Neural progenitor cell (in vitro differentiated cells): Measurements from ENCODE around the gene PPP2R3C. TPM values are rescaled to one million over a fixed set of nuclear protein-coding genes. Genes with fewer than 3 reads are reported as not detected.
A peak's percentile ranks its signal among the peaks of the same experiment; 100 is the strongest.

Experiments used
- DNase-seq: peaks from one replicate; pipeline ENCODE4 v3.0.0-alpha.2; 2016; ENCODE audit warnings: low spot score
- H2AFZ ChIP-seq: fragments of 200-600 bp; sonication (generic); replicated peaks from 2 replicates; pipeline ENCODE4 v1.6.1; 2016; ENCODE audit warnings: antibody characterized with exemption
- H3F3A ChIP-seq: fragments of 200-600 bp; sonication (generic); 2 replicates; pipeline ENCODE4 v1.6.1; 2016; ENCODE audit warnings: antibody characterized with exemption, low read depth
- H3K27ac ChIP-seq: fragments of 200-600 bp; sonication (generic); 2 replicates; pipeline ENCODE4 v1.5.1; 2016; ENCODE audit warnings: mild to moderate bottlenecking
- H3K27me3 ChIP-seq: fragments of 200-600 bp; sonication (generic); 2 replicates; pipeline ENCODE4 v1.6.1; 2016; ENCODE audit warnings: mild to moderate bottlenecking, moderate library complexity
- H3K36me3 ChIP-seq: fragments of 200-600 bp; sonication (generic); 2 replicates; pipeline ENCODE4 v1.5.1; 2016
- H3K4me1 ChIP-seq: fragments of 200-600 bp; sonication (generic); 2 replicates; pipeline ENCODE4 v1.6.1; 2016; ENCODE audit warnings: mixed run types
- H3K4me2 ChIP-seq: fragments of 200-600 bp; sonication (generic); 2 replicates; pipeline ENCODE4 v1.6.1; 2016
- H3K4me3 ChIP-seq: fragments of 200-600 bp; sonication (generic); 2 replicates; pipeline ENCODE4 v1.5.1; 2016
- H3K79me2 ChIP-seq: fragments of 200-600 bp; sonication (generic); 2 replicates; pipeline ENCODE4 v1.6.1; 2016; ENCODE audit warnings: low read depth
- H3K9ac ChIP-seq: fragments of 200-600 bp; sonication (generic); 2 replicates; pipeline ENCODE4 v1.6.1; 2016
- H3K9me3 ChIP-seq: fragments of 200-600 bp; sonication (generic); 2 replicates; pipeline ENCODE4 v1.5.1; 2016; ENCODE audit warnings: low read depth
- H4K20me1 ChIP-seq: fragments of 200-600 bp; sonication (generic); 2 replicates; pipeline ENCODE4 v1.6.1; 2016; ENCODE audit warnings: low read depth
- H3K27ac Mint-ChIP-seq: 3 replicates; pipeline ENCODE4 v1.8.0; 2021; ENCODE audit warnings: mixed read lengths
- H3K27me3 Mint-ChIP-seq: 2 replicates; pipeline ENCODE4 v1.8.0; 2022; ENCODE audit warnings: low read depth, mild to moderate bottlenecking, inconsistent platforms, moderate library complexity, mixed read lengths; ENCODE audit not compliant: insufficient read depth
- H3K36me3 Mint-ChIP-seq: 3 replicates; pipeline ENCODE4 v1.8.0; 2021; ENCODE audit warnings: mixed read lengths
- H3K4me1 Mint-ChIP-seq: 3 replicates; pipeline ENCODE4 v1.8.0; 2021; ENCODE audit warnings: mixed read lengths
- H3K4me3 Mint-ChIP-seq: 3 replicates; pipeline ENCODE4 v1.8.0; 2021; ENCODE audit warnings: mild to moderate bottlenecking, moderate library complexity, mixed read lengths
- H3K9me3 Mint-ChIP-seq: 3 replicates; pipeline ENCODE4 v1.8.0; 2020; ENCODE audit warnings: mixed read lengths
- EZH2 ChIP-seq: fragments of 200-600 bp; sonication (generic); IDR thresholded peaks from 2 replicates; pipeline ENCODE4 v1.6.1; 2017; ENCODE audit warnings: antibody characterized with exemption, mild to moderate bottlenecking, moderate library complexity
- EZH2phosphoT487 ChIP-seq: fragments of 200-600 bp; sonication (generic); IDR thresholded peaks from 2 replicates; pipeline ENCODE4 v1.6.1; 2017; ENCODE audit warnings: antibody characterized with exemption
- total RNA-seq: library from RNA; depleted of rRNA; stranded (reverse); fragments of >200 nt; gene quantifications from 2 replicates; pipeline ENCODE4 v1.2.3, GENCODE V29; 2015; ENCODE audit warnings: low replicate concordance
- TF ChIP-seq, protein P1 (sequence below): fragments of 200-600 bp; sonication (generic); IDR thresholded peaks from 2 replicates; pipeline ENCODE4 v1.5.1; 2017; ENCODE audit warnings: antibody characterized with exemption, mild to moderate bottlenecking

Gene PPP2R3C
- total RNA-seq, 1 donor from 2014 or later, result 67.4 TPM

DNA sequence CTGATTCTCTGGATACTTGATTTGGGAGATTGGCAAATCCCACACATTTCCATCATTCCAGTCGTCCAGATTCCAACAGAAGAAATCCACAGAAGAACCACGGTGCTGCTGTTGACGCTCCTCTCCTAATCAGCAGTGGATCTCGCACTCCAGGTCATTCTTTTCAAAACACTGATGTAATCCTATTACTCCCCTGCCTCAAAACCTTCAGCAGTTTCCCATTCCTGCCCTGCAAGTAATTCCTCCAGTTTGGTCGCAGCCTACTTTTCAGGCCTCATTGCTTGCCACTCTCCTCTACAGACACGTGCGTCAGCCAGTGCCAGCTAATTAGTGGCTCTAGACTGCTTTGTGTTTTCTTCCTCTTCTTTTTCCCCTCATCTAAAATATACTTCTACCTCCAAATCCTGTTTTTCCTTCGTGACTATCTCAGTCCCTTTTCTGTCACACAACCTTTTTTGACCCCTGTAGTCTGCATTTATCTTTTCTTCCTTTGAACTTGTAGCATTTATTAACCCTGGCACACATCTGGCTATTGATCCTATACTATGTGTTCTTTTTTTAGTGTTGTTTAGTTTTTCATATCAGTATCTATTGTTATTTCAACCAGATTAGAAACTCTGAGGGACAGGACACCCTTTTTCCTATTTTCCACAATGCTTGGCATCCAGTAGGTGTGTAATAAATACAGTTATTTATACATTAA lies 37.3 kb upstream of the PPP2R3C start:
- no peak overlapping the region for H3K4me3 ChIP-seq
- H4K20me1 ChIP-seq, result no peaks in the 10 kb centered on the region
- Mint-ChIP-seq H3K36me3 (peaks cover 6% of the 10 kb centered on the region), H3K4me1 (peaks cover 13% of the 10 kb centered on the region), H3K27ac (peak overlapping the region; percentile 3), H3K4me3 (peak overlapping the region; percentile 25), H3K9me3 (no peaks in the 10 kb centered on the region), H3K27me3 (no peaks in the 10 kb centered on the region)
- H3K36me3 ChIP-seq, result no peaks in the 10 kb centered on the region
- no peak overlapping the region for H3K9ac ChIP-seq
- H2AFZ ChIP-seq, result no peak overlapping the region
- peaks cover 14% of the 10 kb centered on the region for H3K4me1 ChIP-seq
- TF ChIP-seq EZH2 (no peak), EZH2phosphoT487 (no peak)
- TF ChIP-seq, protein P1, sequence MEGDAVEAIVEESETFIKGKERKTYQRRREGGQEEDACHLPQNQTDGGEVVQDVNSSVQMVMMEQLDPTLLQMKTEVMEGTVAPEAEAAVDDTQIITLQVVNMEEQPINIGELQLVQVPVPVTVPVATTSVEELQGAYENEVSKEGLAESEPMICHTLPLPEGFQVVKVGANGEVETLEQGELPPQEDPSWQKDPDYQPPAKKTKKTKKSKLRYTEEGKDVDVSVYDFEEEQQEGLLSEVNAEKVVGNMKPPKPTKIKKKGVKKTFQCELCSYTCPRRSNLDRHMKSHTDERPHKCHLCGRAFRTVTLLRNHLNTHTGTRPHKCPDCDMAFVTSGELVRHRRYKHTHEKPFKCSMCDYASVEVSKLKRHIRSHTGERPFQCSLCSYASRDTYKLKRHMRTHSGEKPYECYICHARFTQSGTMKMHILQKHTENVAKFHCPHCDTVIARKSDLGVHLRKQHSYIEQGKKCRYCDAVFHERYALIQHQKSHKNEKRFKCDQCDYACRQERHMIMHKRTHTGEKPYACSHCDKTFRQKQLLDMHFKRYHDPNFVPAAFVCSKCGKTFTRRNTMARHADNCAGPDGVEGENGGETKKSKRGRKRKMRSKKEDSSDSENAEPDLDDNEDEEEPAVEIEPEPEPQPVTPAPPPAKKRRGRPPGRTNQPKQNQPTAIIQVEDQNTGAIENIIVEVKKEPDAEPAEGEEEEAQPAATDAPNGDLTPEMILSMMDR, result no peak
- no peaks in the 10 kb centered on the region for H3K79me2 ChIP-seq
- no peaks in the 10 kb centered on the region for H3K27me3 ChIP-seq
- H3K4me2 ChIP-seq, result peak overlapping the region; percentile 23
- peak; percentile 75 for DNase-seq
- no peaks in the 10 kb centered on the region for H3K9me3 ChIP-seq
- H3F3A ChIP-seq, result peaks cover 11% of the 10 kb centered on the region
- H3K27ac ChIP-seq, result peak overlapping the region; percentile 6

DNA sequence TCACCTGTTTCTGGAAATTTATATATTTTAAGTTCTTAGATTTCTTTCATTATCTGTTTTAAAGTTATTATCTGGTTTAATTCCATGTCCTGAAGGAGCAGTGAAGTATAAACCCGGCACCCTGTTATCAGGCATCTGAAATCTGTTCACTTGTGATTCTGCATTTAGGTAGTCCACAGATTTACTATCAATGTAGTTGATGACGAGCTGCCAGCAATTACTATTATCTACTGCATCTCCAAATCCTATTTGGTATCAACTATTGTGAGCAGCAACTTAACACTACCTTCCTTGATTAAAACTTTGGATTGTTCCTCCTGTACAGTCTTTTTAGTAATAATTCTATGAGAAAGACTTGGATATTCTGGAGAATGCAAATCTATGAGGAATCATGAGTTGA lies 36.7 kb upstream of the PPP2R3C start:
- Mint-ChIP-seq H3K9me3 (no peaks in the 10 kb centered on the region), H3K36me3 (peaks cover 6% of the 10 kb centered on the region), H3K4me3 (no peak overlapping the region), H3K4me1 (peaks cover 13% of the 10 kb centered on the region), H3K27ac (no peak overlapping the region), H3K27me3 (no peaks in the 10 kb centered on the region)
- TF ChIP-seq EZH2phosphoT487 (no peak), EZH2 (no peak)
- TF ChIP-seq, protein P1, result no peak
- H3K9me3 ChIP-seq, result no peaks in the 10 kb centered on the region
- H3K4me2 ChIP-seq, result peak overlapping the region; percentile 23
- H3K4me1 ChIP-seq, result peaks cover 14% of the 10 kb centered on the region
- H3K27ac ChIP-seq, result peak overlapping the region; percentile 6
- no peak overlapping the region for H2AFZ ChIP-seq
- H3K36me3 ChIP-seq, result no peaks in the 10 kb centered on the region
- no peaks in the 10 kb centered on the region for H3K27me3 ChIP-seq
- no peak overlapping the region for H3K4me3 ChIP-seq
- H3K9ac ChIP-seq, result no peak overlapping the region
- H4K20me1 ChIP-seq, result no peaks in the 10 kb centered on the region
- H3K79me2 ChIP-seq, result no peaks in the 10 kb centered on the region
- DNase-seq, result no peak
- H3F3A ChIP-seq, result peaks cover 11% of the 10 kb centered on the region

DNA sequence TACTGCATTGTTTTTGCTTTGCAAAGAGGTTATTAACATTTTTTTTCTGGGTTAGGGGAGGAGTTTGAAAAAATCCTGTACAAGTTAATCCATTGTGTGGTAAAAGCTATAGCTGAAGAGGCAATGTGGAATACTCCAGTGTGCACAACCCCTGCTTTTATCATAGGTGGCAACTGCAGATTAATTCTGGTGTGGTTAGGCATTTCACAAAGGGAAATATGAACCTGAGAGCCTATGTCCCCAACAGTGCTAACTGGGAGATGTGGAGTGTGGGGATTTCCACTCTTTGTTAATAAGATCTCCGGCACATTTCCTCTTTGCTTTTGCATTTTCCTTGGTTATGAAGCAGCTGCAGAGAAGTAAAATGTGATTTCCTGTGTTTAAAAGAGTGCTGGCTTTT lies 34.2 kb upstream of the PPP2R3C start:
- Mint-ChIP-seq H3K9me3 (no peaks in the 10 kb centered on the region), H3K4me1 (peaks cover 13% of the 10 kb centered on the region), H3K36me3 (peaks cover 22% of the 10 kb centered on the region), H3K4me3 (no peak overlapping the region), H3K27ac (no peak overlapping the region), H3K27me3 (no peaks in the 10 kb centered on the region)
- Histone ChIP-seq H3K4me2 (no peak overlapping the region), H3K9me3 (no peaks in the 10 kb centered on the region), H2AFZ (no peak overlapping the region), H3K9ac (no peak overlapping the region), H3K27ac (no peak overlapping the region), H3K27me3 (no peaks in the 10 kb centered on the region), H3K4me3 (no peak overlapping the region), H3K79me2 (no peaks in the 10 kb centered on the region), H3K36me3 (no peaks in the 10 kb centered on the region), H3K4me1 (peaks cover 14% of the 10 kb centered on the region), H4K20me1 (no peaks in the 10 kb centered on the region), H3F3A (peaks cover 11% of the 10 kb centered on the region)
- DNase-seq, result no peak
- TF ChIP-seq EZH2 (no peak), EZH2phosphoT487 (no peak)
- TF ChIP-seq, protein P1, result no peak
